ENCODE measurements around the gene MGAT5B. TPM values are rescaled to one million over a fixed set of nuclear protein-coding genes. Genes with fewer than 3 reads are reported as not detected.
"Not testable (repeated sequence)": the region's sequence is repeated elsewhere in the genome, so short reads cannot be mapped to it uniquely, and the experiment has no call there.

Gene MGAT5B
- total RNA-seq, 5 donors from 2014 or later (not counting 1 experiment from before 2014, with no cell fraction given) = 0.15 to 2.4 (median 0.79) TPM

- peaks cover 16 to 21% (median 18%) of the 10 kb centered on the region in 3 donors for H3K4me1 Mint-ChIP-seq
- H3K36me3 ChIP-seq (ENCODE audit: control insufficient read depth in 2 of 2, extremely low read depth in 1 of 2, insufficient read depth in 1 of 2, low read length in 1 of 2); H3K27ac ChIP-seq (ENCODE audit: low read length); H3K36me3 Mint-ChIP-seq; CTCF ChIA-PET; H3K9me3 ChIP-seq; H3K9me3 Mint-ChIP-seq; H3K4me3 ChIP-seq (ENCODE audit: control insufficient read depth in 1 of 2, extremely low read depth in 1 of 2, low read length in 1 of 2); H3K27ac Mint-ChIP-seq; DNase-seq; ATAC-seq (replicated peaks in 1 of 4): not testable (repeated sequence)
- POLR2A ChIA-PET = interaction anchor here in 1 of 2 donors (0.6 kb wide), 1 partner anchor 1139 kb away, joined by 6 read pairs; no protein-coding TSS in a partner anchor
- peaks cover 0 to 11% of the 10 kb centered on the region in 2 donors for H3K27me3 Mint-ChIP-seq
- peak overlapping the region in 2 of 3 donors; percentile 42 to 71 for H3K4me3 Mint-ChIP-seq
- Histone ChIP-seq H3K4me1 (ENCODE audit: control insufficient read depth in 1 of 2, extremely low read depth in 1 of 2, insufficient read depth in 2 of 2, low read length in 2 of 2) (peaks cover 3 to 21% of the 10 kb centered on the region in 2 experiments), H3K27me3 (replicated peaks in 1 of 2; ENCODE audit: control insufficient read depth in 2 of 2, extremely low read depth in 1 of 2, insufficient read depth in 2 of 2, low read length in 1 of 2) (peaks cover 0 to 31% of the 10 kb centered on the region in 2 experiments)
- 100% methylated on average over 1 of the region's 5 CpGs for WGBS (ENCODE audit: insufficient coverage)
These were observed 102.0 kb downstream of the MGAT5B start for GRCh38 chr17:76970228-76970627.

DNA sequence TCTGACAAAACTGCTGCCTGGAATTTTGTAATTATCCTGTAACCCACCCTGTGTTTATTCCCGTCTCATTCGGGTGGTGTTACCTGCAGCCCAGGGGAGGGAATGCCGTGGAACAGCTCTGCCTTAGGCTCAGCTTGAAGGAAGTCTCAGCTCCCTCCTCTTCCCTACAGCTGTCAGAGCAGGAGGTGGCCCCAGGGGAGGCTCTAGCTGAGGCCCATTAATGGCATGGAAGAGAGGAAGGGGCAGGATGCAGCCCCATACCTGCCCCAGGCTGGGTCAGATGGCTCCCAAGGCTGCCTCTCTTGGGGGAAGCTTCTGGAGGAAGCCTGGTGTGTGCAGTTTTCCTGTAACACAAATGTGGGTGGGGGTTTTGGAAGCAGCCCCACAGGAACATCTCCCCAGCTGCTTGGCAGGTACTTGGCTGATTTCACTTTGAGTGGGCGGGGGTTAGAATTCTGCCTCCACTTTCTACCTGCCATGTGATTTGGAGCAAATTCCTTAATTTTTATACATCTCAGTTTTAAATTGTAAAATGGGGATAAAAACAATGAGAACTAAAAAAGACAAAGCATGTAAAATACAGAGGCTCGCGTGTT lies 103.9 kb downstream of the MGAT5B start:
- no peaks in the 10 kb centered on the region for H3K9me3 Mint-ChIP-seq
- no peak overlapping the region for H3K4me3 ChIP-seq (ENCODE audit: control insufficient read depth in 1 of 2, extremely low read depth in 1 of 2, low read length in 1 of 2)
- ChIA-PET CTCF (no interaction called here), POLR2A (no interaction called here)
- H3K27ac Mint-ChIP-seq = no peak overlapping the region
- no peaks in the 10 kb centered on the region for H3K36me3 Mint-ChIP-seq
- no peak for DNase-seq
- H3K27ac ChIP-seq (ENCODE audit: low read length) = no peak overlapping the region
- 96% methylated on average over 2 of the region's 6 CpGs for WGBS (ENCODE audit: insufficient coverage)
- no peak for ATAC-seq (replicated peaks in 1 of 4)
- peaks cover 3 to 21% of the 10 kb centered on the region in 2 experiments for H3K4me1 ChIP-seq (ENCODE audit: control insufficient read depth in 1 of 2, extremely low read depth in 1 of 2, insufficient read depth in 2 of 2, low read length in 2 of 2)
- H3K27me3 Mint-ChIP-seq = peaks cover 0 to 11% of the 10 kb centered on the region in 2 donors
- H3K4me1 Mint-ChIP-seq = peaks cover 16 to 21% (median 18%) of the 10 kb centered on the region in 3 donors
- H3K9me3 ChIP-seq = no peaks in the 10 kb centered on the region
- H3K4me3 Mint-ChIP-seq = no peak overlapping the region
- peaks cover 0 to 25% of the 10 kb centered on the region in 2 experiments for H3K27me3 ChIP-seq (replicated peaks in 1 of 2; ENCODE audit: control insufficient read depth in 2 of 2, extremely low read depth in 1 of 2, insufficient read depth in 2 of 2, low read length in 1 of 2)
- no peaks in the 10 kb centered on the region for H3K36me3 ChIP-seq (ENCODE audit: control insufficient read depth in 2 of 2, extremely low read depth in 1 of 2, insufficient read depth in 1 of 2, low read length in 1 of 2)

GRCh38 chr17:76973040-76973439 lies 104.8 kb downstream of the MGAT5B start:
- peaks cover under 1% of the 10 kb centered on the region for H3K36me3 Mint-ChIP-seq
- ATAC-seq (replicated peaks in 1 of 4) (no peak), DNase-seq (no peak)
- peaks cover 0 to 8% of the 10 kb centered on the region in 2 donors for H3K27me3 Mint-ChIP-seq
- no peak overlapping the region for H3K27ac Mint-ChIP-seq
- Histone ChIP-seq H3K27ac (ENCODE audit: low read length) (no peak overlapping the region), H3K4me1 (ENCODE audit: control insufficient read depth in 1 of 2, extremely low read depth in 1 of 2, insufficient read depth in 2 of 2, low read length in 2 of 2) (peaks cover 3 to 21% of the 10 kb centered on the region in 2 experiments), H3K27me3 (replicated peaks in 1 of 2; ENCODE audit: control insufficient read depth in 2 of 2, extremely low read depth in 1 of 2, insufficient read depth in 2 of 2, low read length in 1 of 2) (peaks cover 0 to 23% of the 10 kb centered on the region in 2 experiments), H3K36me3 (ENCODE audit: control insufficient read depth in 2 of 2, extremely low read depth in 1 of 2, insufficient read depth in 1 of 2, low read length in 1 of 2) (no peaks in the 10 kb centered on the region), H3K4me3 (ENCODE audit: control insufficient read depth in 1 of 2, extremely low read depth in 1 of 2, low read length in 1 of 2) (no peak overlapping the region), H3K9me3 (no peaks in the 10 kb centered on the region)
- ChIA-PET POLR2A (interaction anchor here in 1 of 2 donors (0.6 kb wide), 1 partner anchor 75 kb away, joined by 3 read pairs; no protein-coding TSS in a partner anchor), CTCF (no interaction called here)
- H3K4me3 Mint-ChIP-seq = no peak overlapping the region
- WGBS (ENCODE audit: insufficient coverage) = 87% methylated on average over 5 of the region's 8 CpGs
- H3K4me1 Mint-ChIP-seq = peaks cover 16 to 21% (median 18%) of the 10 kb centered on the region in 3 donors
- peaks cover under 1 to 1% (median under 1%) of the 10 kb centered on the region in 3 donors for H3K9me3 Mint-ChIP-seq

- Histone ChIP-seq H3K9me3 (no peaks in the 10 kb centered on the region), H3K27me3 (replicated peaks in 1 of 2; ENCODE audit: control insufficient read depth in 2 of 2, extremely low read depth in 1 of 2, insufficient read depth in 2 of 2, low read length in 1 of 2) (peaks cover 0 to 9% of the 10 kb centered on the region in 2 experiments), H3K27ac (ENCODE audit: low read length) (no peak overlapping the region), H3K36me3 (ENCODE audit: control insufficient read depth in 2 of 2, extremely low read depth in 1 of 2, insufficient read depth in 1 of 2, low read length in 1 of 2) (no peaks in the 10 kb centered on the region), H3K4me3 (ENCODE audit: control insufficient read depth in 1 of 2, extremely low read depth in 1 of 2, low read length in 1 of 2) (no peak overlapping the region), H3K4me1 (ENCODE audit: control insufficient read depth in 1 of 2, extremely low read depth in 1 of 2, insufficient read depth in 2 of 2, low read length in 2 of 2) (peaks cover 3 to 5% of the 10 kb centered on the region in 2 experiments)
- Mint-ChIP-seq H3K9me3 (peaks cover 4 to 9% (median 5%) of the 10 kb centered on the region in 3 donors), H3K4me1 (peaks cover 6 to 9% (median 8%) of the 10 kb centered on the region in 3 donors), H3K27ac (no peak overlapping the region), H3K27me3 (peaks cover 0 to 4% of the 10 kb centered on the region in 2 donors), H3K4me3 (no peak overlapping the region), H3K36me3 (peaks cover 6% of the 10 kb centered on the region)
- no peak for ATAC-seq (replicated peaks in 1 of 4)
- ChIA-PET POLR2A (no interaction called here), CTCF (no interaction called here)
- no peak for DNase-seq
- 77% methylated on average over 3 of the region's 3 CpGs for WGBS (ENCODE audit: insufficient coverage)
These were observed 106.5 kb downstream of the MGAT5B start for GRCh38 chr17:76974721-76975120.

- H3K27me3 Mint-ChIP-seq; H3K36me3 ChIP-seq (ENCODE audit: control insufficient read depth in 2 of 2, extremely low read depth in 1 of 2, insufficient read depth in 1 of 2, low read length in 1 of 2); H3K27ac ChIP-seq (ENCODE audit: low read length); H3K27ac Mint-ChIP-seq; H3K9me3 ChIP-seq; H3K36me3 Mint-ChIP-seq; H3K4me3 Mint-ChIP-seq; H3K27me3 ChIP-seq (replicated peaks in 1 of 2; ENCODE audit: control insufficient read depth in 2 of 2, extremely low read depth in 1 of 2, insufficient read depth in 2 of 2, low read length in 1 of 2); ATAC-seq (replicated peaks in 1 of 4); POLR2A ChIA-PET; H3K4me3 ChIP-seq (ENCODE audit: control insufficient read depth in 1 of 2, extremely low read depth in 1 of 2, low read length in 1 of 2); DNase-seq; H3K9me3 Mint-ChIP-seq; CTCF ChIA-PET: not testable (repeated sequence)
- no CpG with 5 or more reads among the region's 1 CpG for whole genome bisulfite sequencing (ENCODE audit: insufficient coverage)
- peaks cover 9 to 21% of the 10 kb centered on the region in 2 experiments for H3K4me1 ChIP-seq (ENCODE audit: control insufficient read depth in 1 of 2, extremely low read depth in 1 of 2, insufficient read depth in 2 of 2, low read length in 2 of 2)
- H3K4me1 Mint-ChIP-seq = peaks cover 6 to 17% (median 13%) of the 10 kb centered on the region in 3 donors
These were observed 109.8 kb downstream of the MGAT5B start for GRCh38 chr17:76978050-76978449.

GRCh38 chr17:76981545-76982295 lies 113.5 kb downstream of the MGAT5B start:
- peaks cover 14 to 27% of the 10 kb centered on the region in 2 experiments for H3K4me1 ChIP-seq (ENCODE audit: control insufficient read depth in 1 of 2, extremely low read depth in 1 of 2, insufficient read depth in 2 of 2, low read length in 2 of 2)
- Mint-ChIP-seq H3K27me3 (no peaks in the 10 kb centered on the region), H3K36me3 (peaks cover 6% of the 10 kb centered on the region), H3K27ac (peak overlapping the region; percentile 86 to 88), H3K9me3 (peaks cover 4 to 9% (median 5%) of the 10 kb centered on the region in 3 donors), H3K4me1 (peaks cover 13 to 24% (median 19%) of the 10 kb centered on the region in 3 donors), H3K4me3 (peak overlapping the region in 1 of 3 donors; percentile 19)
- 93% methylated on average over 8 of the region's 15 CpGs for WGBS (ENCODE audit: insufficient coverage)
- no peak for ATAC-seq (replicated peaks in 1 of 4)
- no peaks in the 10 kb centered on the region for H3K9me3 ChIP-seq
- ChIA-PET CTCF (no interaction called here), POLR2A (interaction anchor here in 1 of 2 donors (0.7 kb wide), 1 partner anchor 13 kb away, joined by 7 read pairs; no protein-coding TSS in a partner anchor)
- H3K36me3 ChIP-seq (ENCODE audit: control insufficient read depth in 2 of 2, extremely low read depth in 1 of 2, insufficient read depth in 1 of 2, low read length in 1 of 2) = no peaks in the 10 kb centered on the region
- peak overlapping the region; percentile 75 for H3K27ac ChIP-seq (ENCODE audit: low read length)
- H3K4me3 ChIP-seq (ENCODE audit: control insufficient read depth in 1 of 2, extremely low read depth in 1 of 2, low read length in 1 of 2) = no peak overlapping the region
- peaks cover 0 to 9% of the 10 kb centered on the region in 2 experiments for H3K27me3 ChIP-seq (replicated peaks in 1 of 2; ENCODE audit: control insufficient read depth in 2 of 2, extremely low read depth in 1 of 2, insufficient read depth in 2 of 2, low read length in 1 of 2)
- no peak for DNase-seq

All from T-cell (primary cell).